Measurements from ENCODE around the gene TRAF6. TPM values are rescaled to one million over a fixed set of nuclear protein-coding genes. Genes with fewer than 3 reads are reported as not detected.

The TRAF6 gene
- total RNA-seq, 1 experiment from 2014 or later, result 6.6 TPM

DNA sequence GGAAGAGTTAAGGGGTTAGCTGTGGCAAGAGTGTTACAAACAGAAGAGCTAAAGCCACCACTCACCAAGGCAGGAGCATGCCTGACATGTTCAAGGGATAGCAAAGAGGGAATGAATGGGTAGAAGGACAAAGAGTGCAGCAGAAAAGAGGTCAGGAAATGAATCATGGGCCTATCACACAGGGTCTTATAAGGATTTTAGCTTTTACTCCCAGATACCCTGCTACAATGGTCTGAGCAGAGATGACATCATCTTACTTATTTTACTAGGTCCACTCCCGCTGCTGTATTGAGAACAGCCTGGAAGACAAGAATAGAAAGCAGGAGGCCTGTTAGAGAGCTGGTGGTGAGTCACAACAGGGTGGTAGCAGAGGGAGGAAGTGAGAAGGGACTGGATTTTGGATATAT, 9.8 kb downstream of the TRAF6 start (continued):
- TF ChIP-seq, protein P1, sequence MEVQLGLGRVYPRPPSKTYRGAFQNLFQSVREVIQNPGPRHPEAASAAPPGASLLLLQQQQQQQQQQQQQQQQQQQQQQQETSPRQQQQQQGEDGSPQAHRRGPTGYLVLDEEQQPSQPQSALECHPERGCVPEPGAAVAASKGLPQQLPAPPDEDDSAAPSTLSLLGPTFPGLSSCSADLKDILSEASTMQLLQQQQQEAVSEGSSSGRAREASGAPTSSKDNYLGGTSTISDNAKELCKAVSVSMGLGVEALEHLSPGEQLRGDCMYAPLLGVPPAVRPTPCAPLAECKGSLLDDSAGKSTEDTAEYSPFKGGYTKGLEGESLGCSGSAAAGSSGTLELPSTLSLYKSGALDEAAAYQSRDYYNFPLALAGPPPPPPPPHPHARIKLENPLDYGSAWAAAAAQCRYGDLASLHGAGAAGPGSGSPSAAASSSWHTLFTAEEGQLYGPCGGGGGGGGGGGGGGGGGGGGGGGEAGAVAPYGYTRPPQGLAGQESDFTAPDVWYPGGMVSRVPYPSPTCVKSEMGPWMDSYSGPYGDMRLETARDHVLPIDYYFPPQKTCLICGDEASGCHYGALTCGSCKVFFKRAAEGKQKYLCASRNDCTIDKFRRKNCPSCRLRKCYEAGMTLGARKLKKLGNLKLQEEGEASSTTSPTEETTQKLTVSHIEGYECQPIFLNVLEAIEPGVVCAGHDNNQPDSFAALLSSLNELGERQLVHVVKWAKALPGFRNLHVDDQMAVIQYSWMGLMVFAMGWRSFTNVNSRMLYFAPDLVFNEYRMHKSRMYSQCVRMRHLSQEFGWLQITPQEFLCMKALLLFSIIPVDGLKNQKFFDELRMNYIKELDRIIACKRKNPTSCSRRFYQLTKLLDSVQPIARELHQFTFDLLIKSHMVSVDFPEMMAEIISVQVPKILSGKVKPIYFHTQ (CRISPR knock-in tag; IDR thresholded peaks at IDR 0.05), result no peak
- TF ChIP-seq, protein P2, sequence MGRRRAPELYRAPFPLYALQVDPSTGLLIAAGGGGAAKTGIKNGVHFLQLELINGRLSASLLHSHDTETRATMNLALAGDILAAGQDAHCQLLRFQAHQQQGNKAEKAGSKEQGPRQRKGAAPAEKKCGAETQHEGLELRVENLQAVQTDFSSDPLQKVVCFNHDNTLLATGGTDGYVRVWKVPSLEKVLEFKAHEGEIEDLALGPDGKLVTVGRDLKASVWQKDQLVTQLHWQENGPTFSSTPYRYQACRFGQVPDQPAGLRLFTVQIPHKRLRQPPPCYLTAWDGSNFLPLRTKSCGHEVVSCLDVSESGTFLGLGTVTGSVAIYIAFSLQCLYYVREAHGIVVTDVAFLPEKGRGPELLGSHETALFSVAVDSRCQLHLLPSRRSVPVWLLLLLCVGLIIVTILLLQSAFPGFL (CRISPR knock-in tag; IDR thresholded peaks at IDR 0.05; ENCODE audit: borderline replicate concordance), result no peak
- TF ChIP-seq MYBL2 (CRISPR knock-in tag; IDR thresholded peaks at IDR 0.05) (no peak), ZNF121 (CRISPR knock-in tag; IDR thresholded peaks at IDR 0.05) (no peak), GRHL2 (CRISPR knock-in tag; IDR thresholded peaks at IDR 0.05; ENCODE audit: insufficient replicate concordance, severe bottlenecking) (no peak), NR1H2 (CRISPR knock-in tag; IDR thresholded peaks at IDR 0.05) (no peak), ATF1 (CRISPR knock-in tag; IDR thresholded peaks at IDR 0.05) (no peak), CREM (CRISPR knock-in tag; IDR thresholded peaks at IDR 0.05) (no peak), NR3C1 (CRISPR knock-in tag; conservative IDR thresholded peaks at IDR 0.05; ENCODE audit: low read depth) (no peak)
- TF ChIP-seq, protein P3, sequence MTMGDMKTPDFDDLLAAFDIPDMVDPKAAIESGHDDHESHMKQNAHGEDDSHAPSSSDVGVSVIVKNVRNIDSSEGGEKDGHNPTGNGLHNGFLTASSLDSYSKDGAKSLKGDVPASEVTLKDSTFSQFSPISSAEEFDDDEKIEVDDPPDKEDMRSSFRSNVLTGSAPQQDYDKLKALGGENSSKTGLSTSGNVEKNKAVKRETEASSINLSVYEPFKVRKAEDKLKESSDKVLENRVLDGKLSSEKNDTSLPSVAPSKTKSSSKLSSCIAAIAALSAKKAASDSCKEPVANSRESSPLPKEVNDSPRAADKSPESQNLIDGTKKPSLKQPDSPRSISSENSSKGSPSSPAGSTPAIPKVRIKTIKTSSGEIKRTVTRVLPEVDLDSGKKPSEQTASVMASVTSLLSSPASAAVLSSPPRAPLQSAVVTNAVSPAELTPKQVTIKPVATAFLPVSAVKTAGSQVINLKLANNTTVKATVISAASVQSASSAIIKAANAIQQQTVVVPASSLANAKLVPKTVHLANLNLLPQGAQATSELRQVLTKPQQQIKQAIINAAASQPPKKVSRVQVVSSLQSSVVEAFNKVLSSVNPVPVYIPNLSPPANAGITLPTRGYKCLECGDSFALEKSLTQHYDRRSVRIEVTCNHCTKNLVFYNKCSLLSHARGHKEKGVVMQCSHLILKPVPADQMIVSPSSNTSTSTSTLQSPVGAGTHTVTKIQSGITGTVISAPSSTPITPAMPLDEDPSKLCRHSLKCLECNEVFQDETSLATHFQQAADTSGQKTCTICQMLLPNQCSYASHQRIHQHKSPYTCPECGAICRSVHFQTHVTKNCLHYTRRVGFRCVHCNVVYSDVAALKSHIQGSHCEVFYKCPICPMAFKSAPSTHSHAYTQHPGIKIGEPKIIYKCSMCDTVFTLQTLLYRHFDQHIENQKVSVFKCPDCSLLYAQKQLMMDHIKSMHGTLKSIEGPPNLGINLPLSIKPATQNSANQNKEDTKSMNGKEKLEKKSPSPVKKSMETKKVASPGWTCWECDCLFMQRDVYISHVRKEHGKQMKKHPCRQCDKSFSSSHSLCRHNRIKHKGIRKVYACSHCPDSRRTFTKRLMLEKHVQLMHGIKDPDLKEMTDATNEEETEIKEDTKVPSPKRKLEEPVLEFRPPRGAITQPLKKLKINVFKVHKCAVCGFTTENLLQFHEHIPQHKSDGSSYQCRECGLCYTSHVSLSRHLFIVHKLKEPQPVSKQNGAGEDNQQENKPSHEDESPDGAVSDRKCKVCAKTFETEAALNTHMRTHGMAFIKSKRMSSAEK (CRISPR knock-in tag; IDR thresholded peaks at IDR 0.05; ENCODE audit: borderline replicate concordance), result no peak
- TF ChIP-seq, protein P4, sequence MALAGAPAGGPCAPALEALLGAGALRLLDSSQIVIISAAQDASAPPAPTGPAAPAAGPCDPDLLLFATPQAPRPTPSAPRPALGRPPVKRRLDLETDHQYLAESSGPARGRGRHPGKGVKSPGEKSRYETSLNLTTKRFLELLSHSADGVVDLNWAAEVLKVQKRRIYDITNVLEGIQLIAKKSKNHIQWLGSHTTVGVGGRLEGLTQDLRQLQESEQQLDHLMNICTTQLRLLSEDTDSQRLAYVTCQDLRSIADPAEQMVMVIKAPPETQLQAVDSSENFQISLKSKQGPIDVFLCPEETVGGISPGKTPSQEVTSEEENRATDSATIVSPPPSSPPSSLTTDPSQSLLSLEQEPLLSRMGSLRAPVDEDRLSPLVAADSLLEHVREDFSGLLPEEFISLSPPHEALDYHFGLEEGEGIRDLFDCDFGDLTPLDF (CRISPR knock-in tag; IDR thresholded peaks at IDR 0.05), result no peak
- TF ChIP-seq, protein P5, sequence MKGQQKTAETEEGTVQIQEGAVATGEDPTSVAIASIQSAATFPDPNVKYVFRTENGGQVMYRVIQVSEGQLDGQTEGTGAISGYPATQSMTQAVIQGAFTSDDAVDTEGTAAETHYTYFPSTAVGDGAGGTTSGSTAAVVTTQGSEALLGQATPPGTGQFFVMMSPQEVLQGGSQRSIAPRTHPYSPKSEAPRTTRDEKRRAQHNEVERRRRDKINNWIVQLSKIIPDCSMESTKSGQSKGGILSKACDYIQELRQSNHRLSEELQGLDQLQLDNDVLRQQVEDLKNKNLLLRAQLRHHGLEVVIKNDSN (CRISPR knock-in tag; IDR thresholded peaks at IDR 0.05), result no peak

DNA sequence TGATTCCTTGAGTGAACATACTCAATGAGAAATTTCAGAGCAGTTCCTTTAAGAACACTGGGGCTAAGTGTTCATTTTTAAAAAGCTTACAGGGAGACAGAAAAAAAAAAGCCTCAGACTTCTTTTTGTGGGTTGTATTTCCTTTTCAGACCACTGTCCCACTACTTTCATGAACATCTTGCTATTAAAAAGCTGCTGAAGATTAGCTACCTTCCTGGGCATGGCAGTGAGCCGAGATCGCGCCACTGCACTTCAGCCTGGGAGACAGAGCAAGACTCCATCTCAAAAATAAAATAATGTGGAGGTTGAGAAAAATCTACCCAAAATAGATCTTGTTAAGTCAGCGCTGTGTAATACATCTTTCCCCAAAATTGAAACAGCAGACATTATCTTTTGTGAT, 10.8 kb downstream of the TRAF6 start:
- ATAC-seq, result no peak
- H3K4me1 Mint-ChIP-seq, result no peaks in the 10 kb centered on the region
- H3K4me3 Mint-ChIP-seq, result no peak overlapping the region
- H3K9me3 Mint-ChIP-seq, result no peaks in the 10 kb centered on the region
- H3K27me3 Mint-ChIP-seq (ENCODE audit: low read depth), result no peaks in the 10 kb centered on the region
- no peak overlapping the region for H3K27ac Mint-ChIP-seq
- DNase-seq (ENCODE audit: low spot score), result no peak
- no peaks in the 10 kb centered on the region for H3K36me3 Mint-ChIP-seq
- POLR2A ChIA-PET, result interaction anchor here (0.8 kb wide), 1 partner anchor 11 kb away, joined by 4 read pairs; the partner anchor contains the start of gene TRAF6
- CTCF ChIA-PET, result no interaction called here
- TF ChIP-seq, protein P6, sequence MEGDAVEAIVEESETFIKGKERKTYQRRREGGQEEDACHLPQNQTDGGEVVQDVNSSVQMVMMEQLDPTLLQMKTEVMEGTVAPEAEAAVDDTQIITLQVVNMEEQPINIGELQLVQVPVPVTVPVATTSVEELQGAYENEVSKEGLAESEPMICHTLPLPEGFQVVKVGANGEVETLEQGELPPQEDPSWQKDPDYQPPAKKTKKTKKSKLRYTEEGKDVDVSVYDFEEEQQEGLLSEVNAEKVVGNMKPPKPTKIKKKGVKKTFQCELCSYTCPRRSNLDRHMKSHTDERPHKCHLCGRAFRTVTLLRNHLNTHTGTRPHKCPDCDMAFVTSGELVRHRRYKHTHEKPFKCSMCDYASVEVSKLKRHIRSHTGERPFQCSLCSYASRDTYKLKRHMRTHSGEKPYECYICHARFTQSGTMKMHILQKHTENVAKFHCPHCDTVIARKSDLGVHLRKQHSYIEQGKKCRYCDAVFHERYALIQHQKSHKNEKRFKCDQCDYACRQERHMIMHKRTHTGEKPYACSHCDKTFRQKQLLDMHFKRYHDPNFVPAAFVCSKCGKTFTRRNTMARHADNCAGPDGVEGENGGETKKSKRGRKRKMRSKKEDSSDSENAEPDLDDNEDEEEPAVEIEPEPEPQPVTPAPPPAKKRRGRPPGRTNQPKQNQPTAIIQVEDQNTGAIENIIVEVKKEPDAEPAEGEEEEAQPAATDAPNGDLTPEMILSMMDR (IDR thresholded peaks at IDR 0.05), result no peak
- TF ChIP-seq TP53 (CRISPR knock-in tag; IDR thresholded peaks at IDR 0.05), result no peak
- TF ChIP-seq, protein P7, sequence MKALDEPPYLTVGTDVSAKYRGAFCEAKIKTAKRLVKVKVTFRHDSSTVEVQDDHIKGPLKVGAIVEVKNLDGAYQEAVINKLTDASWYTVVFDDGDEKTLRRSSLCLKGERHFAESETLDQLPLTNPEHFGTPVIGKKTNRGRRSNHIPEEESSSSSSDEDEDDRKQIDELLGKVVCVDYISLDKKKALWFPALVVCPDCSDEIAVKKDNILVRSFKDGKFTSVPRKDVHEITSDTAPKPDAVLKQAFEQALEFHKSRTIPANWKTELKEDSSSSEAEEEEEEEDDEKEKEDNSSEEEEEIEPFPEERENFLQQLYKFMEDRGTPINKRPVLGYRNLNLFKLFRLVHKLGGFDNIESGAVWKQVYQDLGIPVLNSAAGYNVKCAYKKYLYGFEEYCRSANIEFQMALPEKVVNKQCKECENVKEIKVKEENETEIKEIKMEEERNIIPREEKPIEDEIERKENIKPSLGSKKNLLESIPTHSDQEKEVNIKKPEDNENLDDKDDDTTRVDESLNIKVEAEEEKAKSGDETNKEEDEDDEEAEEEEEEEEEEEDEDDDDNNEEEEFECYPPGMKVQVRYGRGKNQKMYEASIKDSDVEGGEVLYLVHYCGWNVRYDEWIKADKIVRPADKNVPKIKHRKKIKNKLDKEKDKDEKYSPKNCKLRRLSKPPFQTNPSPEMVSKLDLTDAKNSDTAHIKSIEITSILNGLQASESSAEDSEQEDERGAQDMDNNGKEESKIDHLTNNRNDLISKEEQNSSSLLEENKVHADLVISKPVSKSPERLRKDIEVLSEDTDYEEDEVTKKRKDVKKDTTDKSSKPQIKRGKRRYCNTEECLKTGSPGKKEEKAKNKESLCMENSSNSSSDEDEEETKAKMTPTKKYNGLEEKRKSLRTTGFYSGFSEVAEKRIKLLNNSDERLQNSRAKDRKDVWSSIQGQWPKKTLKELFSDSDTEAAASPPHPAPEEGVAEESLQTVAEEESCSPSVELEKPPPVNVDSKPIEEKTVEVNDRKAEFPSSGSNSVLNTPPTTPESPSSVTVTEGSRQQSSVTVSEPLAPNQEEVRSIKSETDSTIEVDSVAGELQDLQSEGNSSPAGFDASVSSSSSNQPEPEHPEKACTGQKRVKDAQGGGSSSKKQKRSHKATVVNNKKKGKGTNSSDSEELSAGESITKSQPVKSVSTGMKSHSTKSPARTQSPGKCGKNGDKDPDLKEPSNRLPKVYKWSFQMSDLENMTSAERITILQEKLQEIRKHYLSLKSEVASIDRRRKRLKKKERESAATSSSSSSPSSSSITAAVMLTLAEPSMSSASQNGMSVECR (CRISPR knock-in tag; IDR thresholded peaks at IDR 0.05; ENCODE audit: borderline replicate concordance), result no peak
- TF ChIP-seq, protein P2 (CRISPR knock-in tag; IDR thresholded peaks at IDR 0.05; ENCODE audit: borderline replicate concordance), result no peak
- no peak for TF ChIP-seq EMX1 (CRISPR knock-in tag; IDR thresholded peaks at IDR 0.05)
- no peak for TF ChIP-seq ZNF232 (CRISPR knock-in tag; IDR thresholded peaks at IDR 0.05)
- no peak for TF ChIP-seq ZNF416 (CRISPR knock-in tag; IDR thresholded peaks at IDR 0.05)
- no peak for TF ChIP-seq NFE2L1 (CRISPR knock-in tag; IDR thresholded peaks at IDR 0.05)
